Right ventricle myocardium inferior (tissue), 1 donor: ENCODE results near the gene DGKI. TPM values are rescaled to one million over a fixed set of nuclear protein-coding genes. Genes with fewer than 3 reads are reported as not detected.

ENCODE experiments used
- ATAC-seq: fragments of 200-7000 bp; cut with Tn5 transposase; one replicate; pipeline ENCODE4 v1.9.1; 2020; ENCODE audit warnings: mild to moderate bottlenecking, moderate library complexity
- DNase-seq: peaks from one replicate; pipeline ENCODE4 v3.0.0; 2021; ENCODE audit errors: missing footprints
- intact Hi-C: fragments of 100-400 bp; cut with DNase I; formaldehyde crosslinking; loops from one replicate; pipeline ENCODE4 v1.11.0; 2022
- long read RNA-seq: library from polyadenylated mRNA; unstranded; transcript quantifications from one replicate; pipeline ENCODE4 v2.0.0, GENCODE V29; 2021
- total RNA-seq: library from RNA; stranded (reverse); fragmentation: NEBNext Ultra II Directional; extraction: Animal tissue kit (Norgen Biotek cat#: 25700); gene quantifications from one replicate; pipeline ENCODE4 v1.2.1, GENCODE V29; 2021
- donor health status: DM: no; HTN: yes; CAD: no; lungs with severe emphysema.

DGKI gene
- total RNA-seq, result 1.4 TPM
- long read RNA-seq, result 0 reads

GRCh38 chr7:137846827-137847567 is at the start of gene DGKI:
Gene DGKI, minus strand, starts transcription at chr7:137846974.
- DNase-seq (no peak), ATAC-seq (peak; percentile 51)
- intact Hi-C loops, result no loop called here

- intact Hi-C loops, result no loop called here
- ATAC-seq (no peak), DNase-seq (no peak)
Measured at GRCh38 chr7:137895301-137896221, 48.8 kb upstream of the DGKI start.

- ATAC-seq (no peak), DNase-seq (no peak)
- intact Hi-C loops, result no loop called here
Measured at GRCh38 chr7:137893143-137893742, 46.5 kb upstream of the DGKI start.

GRCh38 chr7:137891016-137891655 is 44.4 kb upstream of the DGKI start:
- ATAC-seq (no peak), DNase-seq (no peak)
- intact Hi-C loops, result no loop called here

GRCh38 chr7:137890449-137890921 is 43.7 kb upstream of the DGKI start:
- ATAC-seq, result peak; percentile 67
- DNase-seq, result no peak
- intact Hi-C loops, result no loop called here

GRCh38 chr7:137888241-137888640 is 41.5 kb upstream of the DGKI start:
- intact Hi-C loops, result no loop called here
- no peak for ATAC-seq
- DNase-seq, result no peak

GRCh38 chr7:137886746-137887145 is 40.0 kb upstream of the DGKI start:
- no peak for DNase-seq
- intact Hi-C loops, result no loop called here
- no peak for ATAC-seq

GRCh38 chr7:137886281-137886680 is 39.5 kb upstream of the DGKI start:
- DNase-seq (no peak), ATAC-seq (no peak)
- intact Hi-C loops, result no loop called here

- intact Hi-C loops, result no loop called here
- DNase-seq, result no peak
Measured at GRCh38 chr7:137885678-137886077, 38.9 kb upstream of the DGKI start.

GRCh38 chr7:137882806-137883205 is 36.0 kb upstream of the DGKI start:
- ATAC-seq (no peak), DNase-seq (no peak)
- intact Hi-C loops, result no loop called here

More at GRCh38 chr7:137885678-137886077, 38.9 kb upstream of the DGKI start:
- no peak for ATAC-seq

GRCh38 chr7:137882261-137882668 is 35.5 kb upstream of the DGKI start:
- DNase-seq (no peak), ATAC-seq (no peak)
- intact Hi-C loops, result no loop called here

GRCh38 chr7:137881607-137882260 is 35.0 kb upstream of the DGKI start:
- ATAC-seq, result no peak
- DNase-seq, result no peak
- intact Hi-C loops, result no loop called here

GRCh38 chr7:137880432-137880831 is 33.7 kb upstream of the DGKI start:
- no peak for DNase-seq
- no peak for ATAC-seq
- intact Hi-C loops, result no loop called here

- intact Hi-C loops, result no loop called here
- ATAC-seq, result no peak
- DNase-seq, result no peak
Measured at GRCh38 chr7:137879357-137880158, 32.8 kb upstream of the DGKI start.

- peak; percentile 89 for DNase-seq
- intact Hi-C loops, result no loop called here
- ATAC-seq, result peak; percentile 88
Measured at GRCh38 chr7:137878333-137878961, 31.7 kb upstream of the DGKI start.

GRCh38 chr7:137877027-137877675 is 30.4 kb upstream of the DGKI start:
- no peak for ATAC-seq
- intact Hi-C loops, result no loop called here
- no peak for DNase-seq

GRCh38 chr7:137875746-137876145 is 29.0 kb upstream of the DGKI start:
- intact Hi-C loops, result no loop called here
- DNase-seq (no peak), ATAC-seq (no peak)
